ENCODE data around the gene GALNT17.
"Not testable (repeated sequence)": the region's sequence is repeated elsewhere in the genome, so short reads cannot be mapped to it uniquely, and the experiment has no call there.

Gene GALNT17

GRCh38 chr7:71236230-71237105 is 104.5 kb downstream of the GALNT17 start:
- DNase-seq (ENCODE audit: low read depth): no peak

- DNase-seq (ENCODE audit: low read depth): no peak
Observed at GRCh38 chr7:71237945-71238344, 106.0 kb downstream of the GALNT17 start.

GRCh38 chr7:71238581-71239295 is 106.8 kb downstream of the GALNT17 start:
- no peak for DNase-seq (ENCODE audit: low read depth)

- DNase-seq (ENCODE audit: low read depth): no peak
Observed at GRCh38 chr7:71239586-71240268, 107.8 kb downstream of the GALNT17 start.

- DNase-seq (ENCODE audit: low read depth): no peak
Observed at GRCh38 chr7:71243736-71244410, 111.9 kb downstream of the GALNT17 start.

- no peak for DNase-seq (ENCODE audit: low read depth)
Observed at GRCh38 chr7:71245038-71245437, 113.1 kb downstream of the GALNT17 start.

- no peak for DNase-seq (ENCODE audit: low read depth)
Observed at GRCh38 chr7:71251706-71252105, 119.8 kb downstream of the GALNT17 start.

GRCh38 chr7:71254751-71255150 is 122.8 kb downstream of the GALNT17 start:
- DNase-seq (ENCODE audit: low read depth): no peak

- DNase-seq (ENCODE audit: low read depth): no peak
Observed at GRCh38 chr7:71255537-71256178, 123.7 kb downstream of the GALNT17 start.

GRCh38 chr7:71261066-71261465 is 129.1 kb downstream of the GALNT17 start:
- DNase-seq (ENCODE audit: low read depth): no peak

GRCh38 chr7:71262834-71263233 is 130.9 kb downstream of the GALNT17 start:
- not testable (repeated sequence) for DNase-seq (ENCODE audit: low read depth)

- DNase-seq (ENCODE audit: low read depth): no peak
Observed at GRCh38 chr7:71264005-71264404, 132.1 kb downstream of the GALNT17 start.

- no peak for DNase-seq (ENCODE audit: low read depth)
Observed at GRCh38 chr7:71266912-71267311, 135.0 kb downstream of the GALNT17 start.

- no peak for DNase-seq (ENCODE audit: low read depth)
Observed at GRCh38 chr7:71267734-71268469, 136.0 kb downstream of the GALNT17 start.

- DNase-seq (ENCODE audit: low read depth): no peak
Observed at GRCh38 chr7:71270558-71270957, 138.6 kb downstream of the GALNT17 start.

GRCh38 chr7:71271203-71271602 is 139.3 kb downstream of the GALNT17 start:
- no peak for DNase-seq (ENCODE audit: low read depth)

- no peak for DNase-seq (ENCODE audit: low read depth)
Observed at GRCh38 chr7:71272509-71273490, 140.9 kb downstream of the GALNT17 start.

- DNase-seq (ENCODE audit: low read depth): no peak
Observed at GRCh38 chr7:71278257-71278656, 146.3 kb downstream of the GALNT17 start.

- DNase-seq (ENCODE audit: low read depth): no peak
Observed at GRCh38 chr7:71281261-71281660, 149.3 kb downstream of the GALNT17 start.

GRCh38 chr7:71283802-71284201 is 151.9 kb downstream of the GALNT17 start:
- no peak for DNase-seq (ENCODE audit: low read depth)

All from amniotic epithelial cell (primary cell).